GM23248 (cell line): ENCODE results near the gene AP3B1. TPM values are rescaled to one million over a fixed set of nuclear protein-coding genes. Genes with fewer than 3 reads are reported as not detected.

Source experiments
- DNase-seq: peaks from one replicate; pipeline ENCODE4 v3.0.0-alpha.2; 2015
- H2AFZ ChIP-seq: fragments of 200-600 bp; sonication (generic); 2 replicates; pipeline ENCODE4 v1.6.1; 2016; ENCODE audit warnings: antibody characterized with exemption
- H3F3A ChIP-seq: fragments of 200-600 bp; sonication (generic); 2 replicates; pipeline ENCODE4 v1.6.1; 2016; ENCODE audit warnings: mild to moderate bottlenecking, antibody characterized with exemption, mixed run types; ENCODE audit not compliant: insufficient read depth
- H3K27ac ChIP-seq: fragments of 200-600 bp; sonication (generic); 2 replicates; pipeline ENCODE4 v1.5.1; 2016; ENCODE audit warnings: mild to moderate bottlenecking
- H3K27me3 ChIP-seq: fragments of 200-600 bp; sonication (generic); replicated peaks from 2 replicates; pipeline ENCODE4 v1.6.1; 2016; ENCODE audit warnings: mild to moderate bottlenecking; ENCODE audit not compliant: insufficient read depth
- H3K36me3 ChIP-seq: fragments of 200-600 bp; sonication (generic); 2 replicates; pipeline ENCODE4 v1.6.1; 2016; ENCODE audit warnings: low read depth, mild to moderate bottlenecking
- H3K4me1 ChIP-seq: fragments of 200-600 bp; sonication (generic); 2 replicates; pipeline ENCODE4 v1.6.1; 2016; ENCODE audit warnings: mild to moderate bottlenecking; ENCODE audit not compliant: insufficient read depth
- H3K4me2 ChIP-seq: fragments of 200-600 bp; sonication (generic); one replicate; pipeline ENCODE4 v1.6.1; 2016; ENCODE audit warnings: mild to moderate bottlenecking; ENCODE audit not compliant: unreplicated experiment
- H3K4me3 ChIP-seq: fragments of 200-600 bp; sonication (generic); 2 replicates; pipeline ENCODE4 v1.5.1; 2016; ENCODE audit warnings: mild to moderate bottlenecking
- H3K79me2 ChIP-seq: fragments of 200-600 bp; sonication (generic); 2 replicates; pipeline ENCODE4 v1.6.1; 2016; ENCODE audit warnings: mild to moderate bottlenecking; ENCODE audit not compliant: insufficient read depth
- H3K9ac ChIP-seq: fragments of 200-600 bp; sonication (generic); 2 replicates; pipeline ENCODE4 v1.6.1; 2016; ENCODE audit warnings: mild to moderate bottlenecking
- H3K9me2 ChIP-seq: fragments of 200-600 bp; sonication (generic); 2 replicates; pipeline ENCODE4 v1.6.1; 2016; ENCODE audit warnings: mixed run types, mild to moderate bottlenecking, moderate library complexity; ENCODE audit not compliant: insufficient read depth
- H3K9me3 ChIP-seq: fragments of 200-600 bp; sonication (generic); one replicate; pipeline ENCODE4 v1.6.1; 2017; ENCODE audit warnings: low read depth
- H4K20me1 ChIP-seq: fragments of 200-600 bp; sonication (generic); 2 replicates; pipeline ENCODE4 v1.6.0; 2016; ENCODE audit not compliant: insufficient read depth
- EZH2 ChIP-seq: fragments of 200-600 bp; sonication (generic); IDR thresholded peaks from 2 replicates; pipeline ENCODE4 v1.6.1; 2018; ENCODE audit warnings: antibody characterized with exemption, mild to moderate bottlenecking; ENCODE audit not compliant: insufficient read depth, poor library complexity, severe bottlenecking
- EZH2phosphoT487 ChIP-seq: fragments of 200-600 bp; sonication (generic); IDR thresholded peaks from 2 replicates; pipeline ENCODE4 v1.6.1; 2018; ENCODE audit warnings: antibody characterized with exemption, moderate library complexity, mild to moderate bottlenecking, low read depth; ENCODE audit not compliant: insufficient read depth
- WGBS, 2 experiments: methylation state at CpG; one replicate each; pipeline ENCODE4 v1.1.6; 2015 to 2017; ENCODE audit warnings: low lambda C conversion rate in 2 of 2, low coverage in 1 of 2; ENCODE audit errors: missing lambda C conversion rate in 2 of 2; 5-methylcytosine and 5-hydroxymethylcytosine counted together
- in situ Hi-C: fragments of 300-500 bp; cut with MboI; formaldehyde crosslinking; loops from 2 replicates; pipeline ENCODE4 v1.15.0; 2020
- polyA plus RNA-seq: library from polyadenylated mRNA; unstranded; fragments of >200 nt; fragmentation: Nextera tagmentation; extraction: Ambion mirVana; gene quantifications from 2 replicates; pipeline ENCODE4 v1.2.1, GENCODE V29; 2016
- total RNA-seq: library from RNA; depleted of rRNA; stranded (reverse); fragments of >200 nt; shearing (Covaris generic); gene quantifications from 2 replicates; pipeline ENCODE4 v1.2.3, GENCODE V29; 2014

The AP3B1 gene
- total and polyA plus RNA-seq, 2 experiments from 2014 or later, result 40.3 to 49.7 TPM

DNA sequence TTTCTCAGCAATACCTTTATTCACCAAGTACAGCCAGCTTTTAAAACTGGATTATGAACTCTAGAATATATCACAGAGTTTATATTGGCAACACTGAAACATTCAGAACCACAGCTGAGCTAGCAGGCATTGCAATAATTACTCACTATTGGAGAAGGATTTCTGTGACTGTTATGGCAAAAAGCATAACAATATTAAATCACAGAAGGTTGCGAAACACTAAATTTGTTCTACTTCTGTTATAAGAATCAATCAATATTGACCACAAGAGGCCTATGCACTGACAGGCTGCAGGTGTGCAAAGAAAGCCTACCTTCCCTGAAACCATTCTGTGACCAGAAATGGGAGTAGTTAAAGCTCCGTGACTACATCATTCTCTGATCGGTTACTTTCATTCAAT is 59.2 kb downstream of the AP3B1 start:
- Histone ChIP-seq H3K9me2 (no peaks in the 10 kb centered on the region), H3K79me2 (peaks cover 94% of the 10 kb centered on the region), H2AFZ (no peak overlapping the region), H3K4me1 (0 out of 2 replicates have a peak, but pooled peaks cover 5% of the 10 kb centered on the region), H4K20me1 (no peaks in the 10 kb centered on the region), H3K27me3 (no peaks in the 10 kb centered on the region), H3K4me3 (no peak overlapping the region), H3K9ac (no peak overlapping the region), H3K4me2 (no peak overlapping the region), H3K36me3 (0 out of 2 replicates have a peak, but pooled peaks cover 10% of the 10 kb centered on the region), H3F3A (peaks cover 12% of the 10 kb centered on the region; the same call in 1 of the 2 replicates), H3K27ac (peak overlapping the region; percentile 34; the same call in 1 of the 2 replicates), H3K9me3 (no peaks in the 10 kb centered on the region)
- 95% methylated on average over 3 of the region's 3 CpGs for WGBS, 2 experiments
- in situ Hi-C loops, result no loop called here
- TF ChIP-seq EZH2phosphoT487 (no peak), EZH2 (no peak)
- DNase-seq, result peak; percentile 48

DNA sequence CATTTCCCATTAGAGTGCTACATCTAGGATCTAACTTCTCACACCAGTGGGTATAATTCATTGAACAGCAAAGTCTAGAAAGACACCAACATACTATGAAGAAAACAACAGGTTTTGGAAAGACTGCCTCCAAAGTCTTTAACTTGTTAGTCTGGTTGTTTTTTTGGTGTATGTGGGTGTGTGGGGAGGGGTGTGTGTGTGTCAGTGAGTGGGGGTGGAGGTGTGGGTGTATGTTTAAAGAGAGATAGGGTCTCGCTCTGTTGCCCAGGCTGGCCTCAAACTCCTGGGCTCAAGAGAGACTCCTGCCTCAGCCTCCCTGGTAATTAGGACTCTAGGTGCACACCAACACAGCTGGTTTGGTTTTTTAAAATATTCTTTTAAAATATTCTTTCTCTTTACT is 59.7 kb downstream of the AP3B1 start:
- Histone ChIP-seq H3K36me3 (0 out of 2 replicates have a peak, but pooled peaks cover 5% of the 10 kb centered on the region), H3K9me3 (no peaks in the 10 kb centered on the region), H4K20me1 (no peaks in the 10 kb centered on the region), H3K9me2 (no peaks in the 10 kb centered on the region), H3K9ac (no peak overlapping the region), H3K4me2 (no peak overlapping the region), H3K79me2 (peaks cover 94% of the 10 kb centered on the region), H3K27ac (peak overlapping the region; percentile 34; the same call in 1 of the 2 replicates), H3K4me3 (no peak overlapping the region), H3K4me1 (0 out of 2 replicates have a peak, but pooled peaks cover 5% of the 10 kb centered on the region), H3F3A (peaks cover 12% of the 10 kb centered on the region; the same call in 1 of the 2 replicates), H2AFZ (no peak overlapping the region), H3K27me3 (no peaks in the 10 kb centered on the region)
- no peak for DNase-seq
- TF ChIP-seq EZH2phosphoT487 (no peak), EZH2 (no peak)
- WGBS, 2 experiments, result 100% methylated on average over 1 of the region's 1 CpG
- in situ Hi-C loops, result no loop called here

GRCh38 chr5:78232163-78232562 is 62.3 kb downstream of the AP3B1 start:
- no peaks in the 10 kb centered on the region for H4K20me1 ChIP-seq
- in situ Hi-C loops, result no loop called here
- peaks cover 95% of the 10 kb centered on the region for H3K79me2 ChIP-seq
- H3F3A ChIP-seq, result peaks cover 12% of the 10 kb centered on the region; the same call in 1 of the 2 replicates
- TF ChIP-seq EZH2phosphoT487 (no peak), EZH2 (no peak)
- H3K4me2 ChIP-seq, result no peak overlapping the region
- no peaks in the 10 kb centered on the region for H3K36me3 ChIP-seq
- DNase-seq, result no peak
- H3K4me3 ChIP-seq, result no peak overlapping the region
- 0 out of 2 replicates have a peak, but pooled peaks cover 5% of the 10 kb centered on the region for H3K4me1 ChIP-seq
- H3K27ac ChIP-seq, result no peak overlapping the region
- H3K9me2 ChIP-seq, result no peaks in the 10 kb centered on the region
- 85 to 100% methylated on average over 1 of the region's 1 CpG for WGBS, 2 experiments
- H2AFZ ChIP-seq, result no peak overlapping the region
- no peaks in the 10 kb centered on the region for H3K9me3 ChIP-seq
- no peaks in the 10 kb centered on the region for H3K27me3 ChIP-seq
- H3K9ac ChIP-seq, result no peak overlapping the region

GRCh38 chr5:78224358-78224757 is 70.1 kb downstream of the AP3B1 start:
- DNase-seq, result no peak
- H3K79me2 ChIP-seq, result peaks cover 54% of the 10 kb centered on the region
- no peak for TF ChIP-seq EZH2phosphoT487
- no peaks in the 10 kb centered on the region for H3K4me1 ChIP-seq
- no peaks in the 10 kb centered on the region for H3K27me3 ChIP-seq
- no peak overlapping the region for H3K4me2 ChIP-seq
- no peak overlapping the region for H3K4me3 ChIP-seq
- peaks cover 38% of the 10 kb centered on the region for H3K36me3 ChIP-seq
- H3K9ac ChIP-seq, result no peak overlapping the region
- in situ Hi-C loops, result no loop called here
- H3K27ac ChIP-seq, result no peak overlapping the region
- no peaks in the 10 kb centered on the region for H3K9me3 ChIP-seq
- no peaks in the 10 kb centered on the region for H4K20me1 ChIP-seq
- H3F3A ChIP-seq, result no peaks in the 10 kb centered on the region
- no peaks in the 10 kb centered on the region for H3K9me2 ChIP-seq
- no peak overlapping the region for H2AFZ ChIP-seq

- 75 to 79% methylated on average over 2 of the region's 2 CpGs for WGBS, 2 experiments
- Histone ChIP-seq H3K4me1 (no peaks in the 10 kb centered on the region), H4K20me1 (no peaks in the 10 kb centered on the region), H3K36me3 (peaks cover 38% of the 10 kb centered on the region), H3K27ac (no peak overlapping the region), H3K9me3 (no peaks in the 10 kb centered on the region), H3K9ac (no peak overlapping the region), H3F3A (no peaks in the 10 kb centered on the region), H2AFZ (no peak overlapping the region), H3K79me2 (peaks cover 41% of the 10 kb centered on the region), H3K4me3 (no peak overlapping the region), H3K9me2 (no peaks in the 10 kb centered on the region), H3K4me2 (no peak overlapping the region), H3K27me3 (no peaks in the 10 kb centered on the region)
- no peak for TF ChIP-seq EZH2phosphoT487
- TF ChIP-seq EZH2, result no peak
- in situ Hi-C loops, result no loop called here
- DNase-seq, result peak; percentile 15
These were observed 72.5 kb downstream of the AP3B1 start for GRCh38 chr5:78221964-78222451.
